Smooth muscle cell (in vitro differentiated cells): ENCODE measurements around the gene ADGRL3. TPM values are rescaled to one million over a fixed set of nuclear protein-coding genes. Genes with fewer than 3 reads are reported as not detected.

Experiments
- DNase-seq: peaks from one replicate; lab custom pipeline; 2025; ENCODE audit not compliant: unreplicated experiment; lab: John Stamatoyannopoulos, UW
- H2AFZ ChIP-seq: fragments of 200-600 bp; sonication (generic); 2 replicates; pipeline ENCODE4 v1.6.0; 2016; ENCODE audit warnings: antibody characterized with exemption, low read depth, mild to moderate bottlenecking
- H3F3A ChIP-seq: fragments of 200-600 bp; sonication (generic); 2 replicates; pipeline ENCODE4 v1.6.0; 2017; ENCODE audit warnings: antibody characterized with exemption, low read depth
- H3K27ac ChIP-seq: fragments of 200-600 bp; sonication (generic); 2 replicates; pipeline ENCODE4 v1.5.1; 2016; ENCODE audit warnings: low read depth, mild to moderate bottlenecking
- H3K27me3 ChIP-seq: fragments of 200-600 bp; sonication (generic); 2 replicates; pipeline ENCODE4 v1.6.1; 2016; ENCODE audit warnings: low read depth, mild to moderate bottlenecking
- H3K36me3 ChIP-seq: fragments of 200-600 bp; sonication (generic); 2 replicates; pipeline ENCODE4 v1.5.1; 2016; ENCODE audit warnings: low read depth
- H3K4me1 ChIP-seq: fragments of 200-600 bp; sonication (generic); 2 replicates; pipeline ENCODE4 v1.5.1; 2016; ENCODE audit warnings: low read depth
- H3K4me2 ChIP-seq: fragments of 200-600 bp; sonication (generic); 2 replicates; pipeline ENCODE4 v1.6.0; 2016; ENCODE audit warnings: mild to moderate bottlenecking
- H3K4me3 ChIP-seq: fragments of 200-600 bp; sonication (generic); 2 replicates; pipeline ENCODE4 v1.5.1; 2016; ENCODE audit warnings: mild to moderate bottlenecking
- H3K79me2 ChIP-seq: fragments of 200-600 bp; sonication (generic); 2 replicates; pipeline ENCODE4 v1.6.0; 2016; ENCODE audit warnings: low read depth, mild to moderate bottlenecking
- H3K9ac ChIP-seq: fragments of 200-600 bp; sonication (generic); 2 replicates; pipeline ENCODE4 v1.6.0; 2016; ENCODE audit warnings: low read depth
- H3K9me3 ChIP-seq: fragments of 200-600 bp; sonication (generic); replicated peaks from 2 replicates; pipeline ENCODE4 v1.5.1; 2016; ENCODE audit warnings: low read depth
- H4K20me1 ChIP-seq: fragments of 200-600 bp; sonication (generic); 2 replicates; pipeline ENCODE4 v1.6.0; 2016; ENCODE audit warnings: low read depth
- WGBS: methylation state at CpG from one replicate; pipeline ENCODE4 v1.1.7; 2016; ENCODE audit warnings: low lambda C conversion rate; 5-methylcytosine and 5-hydroxymethylcytosine counted together
- polyA plus RNA-seq: library from polyadenylated mRNA; unstranded; fragments of >200 nt; fragmentation: Nextera tagmentation; extraction: Ambion mirVana; gene quantifications from 2 replicates; pipeline ENCODE4 v1.2.1, GENCODE V29; 2016
- total RNA-seq: library from RNA; depleted of rRNA; stranded (reverse); fragments of >200 nt; gene quantifications from 2 replicates; pipeline ENCODE4 v1.2.3, GENCODE V29; 2014
- TF ChIP-seq, protein P1 (sequence below): fragments of 200-600 bp; sonication (generic); IDR thresholded peaks from 2 replicates; pipeline ENCODE4 v1.5.1; 2017; ENCODE audit warnings: borderline replicate concordance, mild to moderate bottlenecking, antibody characterized with exemption; ENCODE audit not compliant: insufficient read depth, poor library complexity, severe bottlenecking

The ADGRL3 gene
- total and polyA plus RNA-seq, 2 experiments from 2014 or later = 2.4 to 9.5 TPM

DNA sequence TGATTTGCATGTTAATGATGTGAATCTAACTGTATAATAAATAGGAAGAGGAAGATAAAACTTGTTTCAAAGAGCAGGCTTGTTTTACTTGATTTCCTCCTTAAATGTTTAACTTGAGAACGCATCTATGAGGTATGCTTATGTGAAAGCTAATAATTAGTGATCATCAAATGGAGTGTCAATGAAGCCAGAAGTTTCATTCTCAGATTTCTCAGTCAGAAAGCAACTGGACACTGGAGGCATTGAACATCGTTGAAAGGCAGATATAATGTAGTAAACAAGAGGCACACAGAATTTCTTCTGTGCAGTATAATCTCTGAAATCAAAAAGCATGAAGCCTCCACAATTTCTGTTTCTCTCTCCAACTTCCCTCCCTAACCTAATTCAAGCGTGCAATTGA, 672.9 kb downstream of the ADGRL3 start:
- no peaks in the 10 kb centered on the region for H3K36me3 ChIP-seq
- WGBS = 86% methylated on average over 3 of the region's 3 CpGs

DNA sequence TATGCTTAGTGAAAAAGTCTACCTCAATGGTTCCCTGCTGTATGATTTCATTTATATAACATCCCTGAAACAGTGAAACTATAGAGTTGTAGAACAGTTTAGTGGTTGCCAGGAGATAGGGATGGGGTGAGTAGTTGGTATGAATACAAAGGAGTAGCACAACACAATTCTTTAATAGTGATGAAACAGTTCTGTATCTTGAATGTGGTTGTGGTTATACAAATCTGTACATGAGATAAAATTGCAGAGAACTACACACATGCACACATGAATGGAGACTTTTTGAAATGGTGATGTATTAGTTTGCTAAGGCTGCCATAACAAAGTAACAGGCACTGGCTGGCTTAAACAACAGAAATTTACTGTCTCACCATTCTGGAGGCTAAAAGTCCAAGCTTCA, 677.1 kb downstream of the ADGRL3 start:
- H3K27ac ChIP-seq = no peak overlapping the region

More for the DNA sequence above, 672.9 kb downstream of the ADGRL3 start:
- H3K9ac ChIP-seq = no peak overlapping the region
- H3K27me3 ChIP-seq = no peaks in the 10 kb centered on the region
- H3K79me2 ChIP-seq = no peaks in the 10 kb centered on the region
- H3K4me1 ChIP-seq = no peaks in the 10 kb centered on the region
- DNase-seq = no peak
- no peaks in the 10 kb centered on the region for H3K9me3 ChIP-seq
- H4K20me1 ChIP-seq = no peaks in the 10 kb centered on the region
- H3F3A ChIP-seq = no peaks in the 10 kb centered on the region
- TF ChIP-seq, protein P1, sequence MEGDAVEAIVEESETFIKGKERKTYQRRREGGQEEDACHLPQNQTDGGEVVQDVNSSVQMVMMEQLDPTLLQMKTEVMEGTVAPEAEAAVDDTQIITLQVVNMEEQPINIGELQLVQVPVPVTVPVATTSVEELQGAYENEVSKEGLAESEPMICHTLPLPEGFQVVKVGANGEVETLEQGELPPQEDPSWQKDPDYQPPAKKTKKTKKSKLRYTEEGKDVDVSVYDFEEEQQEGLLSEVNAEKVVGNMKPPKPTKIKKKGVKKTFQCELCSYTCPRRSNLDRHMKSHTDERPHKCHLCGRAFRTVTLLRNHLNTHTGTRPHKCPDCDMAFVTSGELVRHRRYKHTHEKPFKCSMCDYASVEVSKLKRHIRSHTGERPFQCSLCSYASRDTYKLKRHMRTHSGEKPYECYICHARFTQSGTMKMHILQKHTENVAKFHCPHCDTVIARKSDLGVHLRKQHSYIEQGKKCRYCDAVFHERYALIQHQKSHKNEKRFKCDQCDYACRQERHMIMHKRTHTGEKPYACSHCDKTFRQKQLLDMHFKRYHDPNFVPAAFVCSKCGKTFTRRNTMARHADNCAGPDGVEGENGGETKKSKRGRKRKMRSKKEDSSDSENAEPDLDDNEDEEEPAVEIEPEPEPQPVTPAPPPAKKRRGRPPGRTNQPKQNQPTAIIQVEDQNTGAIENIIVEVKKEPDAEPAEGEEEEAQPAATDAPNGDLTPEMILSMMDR = no peak
- H3K4me2 ChIP-seq = no peak overlapping the region
- H3K27ac ChIP-seq = no peak overlapping the region
- no peak overlapping the region for H3K4me3 ChIP-seq
- H2AFZ ChIP-seq = no peak overlapping the region

DNA sequence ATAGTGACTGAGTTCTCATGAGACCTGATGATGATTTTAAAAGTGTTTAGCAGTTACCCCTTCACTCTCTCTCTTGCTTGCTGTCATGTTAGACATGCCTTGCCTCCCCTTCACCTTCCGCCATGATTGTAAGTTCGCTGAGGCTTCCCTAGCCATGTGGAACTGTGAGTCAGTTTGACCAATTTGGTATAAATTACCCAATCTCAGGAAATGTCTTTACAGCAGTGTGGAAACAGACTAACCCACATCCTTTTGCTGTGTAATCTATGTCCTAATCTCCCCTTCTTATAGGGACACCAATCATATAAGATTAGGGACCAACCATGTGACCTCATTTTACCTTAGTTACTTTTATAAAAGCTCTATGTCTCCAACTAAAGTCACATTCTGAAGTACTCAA, 677.8 kb downstream of the ADGRL3 start:
- no peaks in the 10 kb centered on the region for H3F3A ChIP-seq

More for the DNA sequence above, 677.1 kb downstream of the ADGRL3 start:
- Histone ChIP-seq H3K9me3 (no peaks in the 10 kb centered on the region), H3K27me3 (no peaks in the 10 kb centered on the region), H4K20me1 (no peaks in the 10 kb centered on the region), H3K4me2 (no peak overlapping the region), H3F3A (no peaks in the 10 kb centered on the region), H3K9ac (no peak overlapping the region), H3K79me2 (no peaks in the 10 kb centered on the region), H3K36me3 (no peaks in the 10 kb centered on the region), H3K4me3 (no peak overlapping the region), H2AFZ (no peak overlapping the region), H3K4me1 (no peaks in the 10 kb centered on the region)
- no peak for DNase-seq
- TF ChIP-seq, protein P1 = no peak

DNA sequence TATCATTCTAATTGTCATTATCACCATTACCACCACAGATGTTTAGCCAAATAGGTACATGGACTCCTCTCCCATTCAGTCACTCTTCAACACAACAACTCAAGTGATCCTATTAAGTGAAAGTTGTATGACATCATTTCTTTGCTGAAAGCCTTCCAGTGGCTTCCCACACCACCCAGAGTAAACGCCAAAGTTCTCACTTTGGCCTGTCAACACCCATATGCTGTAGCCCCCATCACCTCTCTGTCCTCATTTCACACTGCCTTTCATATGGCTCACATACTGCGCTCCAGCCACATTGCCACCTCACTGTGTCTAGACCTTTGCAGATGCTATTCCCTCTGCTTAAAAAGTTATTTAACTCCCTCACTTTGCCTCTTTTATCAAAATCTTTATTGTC, 682.3 kb downstream of the ADGRL3 start:
- Histone ChIP-seq H2AFZ (no peak overlapping the region), H3K4me3 (no peak overlapping the region), H3K9ac (no peak overlapping the region), H3K36me3 (no peaks in the 10 kb centered on the region), H3K9me3 (no peaks in the 10 kb centered on the region), H3K4me1 (no peaks in the 10 kb centered on the region), H3F3A (no peaks in the 10 kb centered on the region), H4K20me1 (no peaks in the 10 kb centered on the region), H3K27me3 (no peaks in the 10 kb centered on the region), H3K79me2 (no peaks in the 10 kb centered on the region), H3K4me2 (no peak overlapping the region), H3K27ac (no peak overlapping the region)
- WGBS = 47% methylated on average over 2 of the region's 2 CpGs
- no peak for DNase-seq
- TF ChIP-seq, protein P1 = no peak

More for the DNA sequence above, 677.8 kb downstream of the ADGRL3 start:
- TF ChIP-seq, protein P1 = no peak
- no peaks in the 10 kb centered on the region for H3K36me3 ChIP-seq
- H3K4me2 ChIP-seq = no peak overlapping the region
- 97% methylated on average over 2 of the region's 2 CpGs for WGBS
- no peaks in the 10 kb centered on the region for H3K79me2 ChIP-seq
- DNase-seq = no peak
- no peak overlapping the region for H2AFZ ChIP-seq
- H3K9ac ChIP-seq = no peak overlapping the region
- no peaks in the 10 kb centered on the region for H3K9me3 ChIP-seq
- H3K4me3 ChIP-seq = no peak overlapping the region
- no peaks in the 10 kb centered on the region for H3K27me3 ChIP-seq
- no peak overlapping the region for H3K27ac ChIP-seq
- no peaks in the 10 kb centered on the region for H4K20me1 ChIP-seq
- no peaks in the 10 kb centered on the region for H3K4me1 ChIP-seq
